ENCODE data around the gene HLX.
A peak's percentile ranks its signal among the peaks of the same experiment; 100 is the strongest.

HLX gene, protein sequence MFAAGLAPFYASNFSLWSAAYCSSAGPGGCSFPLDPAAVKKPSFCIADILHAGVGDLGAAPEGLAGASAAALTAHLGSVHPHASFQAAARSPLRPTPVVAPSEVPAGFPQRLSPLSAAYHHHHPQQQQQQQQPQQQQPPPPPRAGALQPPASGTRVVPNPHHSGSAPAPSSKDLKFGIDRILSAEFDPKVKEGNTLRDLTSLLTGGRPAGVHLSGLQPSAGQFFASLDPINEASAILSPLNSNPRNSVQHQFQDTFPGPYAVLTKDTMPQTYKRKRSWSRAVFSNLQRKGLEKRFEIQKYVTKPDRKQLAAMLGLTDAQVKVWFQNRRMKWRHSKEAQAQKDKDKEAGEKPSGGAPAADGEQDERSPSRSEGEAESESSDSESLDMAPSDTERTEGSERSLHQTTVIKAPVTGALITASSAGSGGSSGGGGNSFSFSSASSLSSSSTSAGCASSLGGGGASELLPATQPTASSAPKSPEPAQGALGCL

DNA sequence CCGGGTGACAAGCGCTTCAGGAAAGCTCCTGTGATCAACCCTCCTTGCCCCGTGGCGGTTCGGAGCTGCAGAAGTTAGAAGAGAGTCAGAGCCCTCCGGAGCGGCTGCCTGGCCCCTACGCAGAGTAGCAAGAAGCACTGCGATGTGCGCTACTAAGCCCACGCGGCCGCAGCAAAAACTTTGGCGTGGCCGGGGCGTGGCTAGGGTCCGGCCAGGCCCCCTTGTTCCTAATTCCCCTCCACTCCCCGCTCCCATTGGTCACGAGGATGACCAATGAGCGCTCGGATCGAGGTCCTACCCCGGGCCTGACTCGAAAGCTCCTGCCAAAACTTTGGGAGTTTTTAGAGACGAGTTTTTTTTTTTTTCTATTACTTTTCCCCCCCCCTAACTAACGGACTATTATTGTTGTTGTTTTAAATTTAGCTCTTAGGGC is at the start of gene HLX:
Gene HLX, plus strand, starts transcription at position 368 of the 433 bp plus-strand sequence. CDS start 415 bp downstream, outside the sequence.
- DNase-seq (ENCODE audit: low read depth): peak; percentile 94

DNA sequence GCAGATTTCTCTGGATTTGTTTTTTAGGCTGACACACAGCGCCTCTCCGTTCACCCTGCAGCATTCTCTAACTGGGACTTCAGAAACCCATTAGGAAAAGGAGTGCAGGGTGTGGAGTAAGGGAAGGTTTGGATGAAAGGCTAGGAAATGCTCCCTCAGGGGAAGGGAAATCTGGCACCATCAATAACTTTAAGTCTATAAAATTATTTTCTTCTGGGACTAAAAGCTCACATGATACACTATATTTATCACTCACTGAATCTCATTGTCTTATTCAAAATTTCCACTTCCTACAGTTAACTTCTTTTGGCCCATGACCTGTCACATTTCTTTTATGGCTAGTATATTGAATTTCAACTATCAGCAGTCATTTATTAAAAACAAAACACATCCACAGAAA is 45.8 kb upstream of the HLX start:
- no peak for DNase-seq (ENCODE audit: low read depth)

DNA sequence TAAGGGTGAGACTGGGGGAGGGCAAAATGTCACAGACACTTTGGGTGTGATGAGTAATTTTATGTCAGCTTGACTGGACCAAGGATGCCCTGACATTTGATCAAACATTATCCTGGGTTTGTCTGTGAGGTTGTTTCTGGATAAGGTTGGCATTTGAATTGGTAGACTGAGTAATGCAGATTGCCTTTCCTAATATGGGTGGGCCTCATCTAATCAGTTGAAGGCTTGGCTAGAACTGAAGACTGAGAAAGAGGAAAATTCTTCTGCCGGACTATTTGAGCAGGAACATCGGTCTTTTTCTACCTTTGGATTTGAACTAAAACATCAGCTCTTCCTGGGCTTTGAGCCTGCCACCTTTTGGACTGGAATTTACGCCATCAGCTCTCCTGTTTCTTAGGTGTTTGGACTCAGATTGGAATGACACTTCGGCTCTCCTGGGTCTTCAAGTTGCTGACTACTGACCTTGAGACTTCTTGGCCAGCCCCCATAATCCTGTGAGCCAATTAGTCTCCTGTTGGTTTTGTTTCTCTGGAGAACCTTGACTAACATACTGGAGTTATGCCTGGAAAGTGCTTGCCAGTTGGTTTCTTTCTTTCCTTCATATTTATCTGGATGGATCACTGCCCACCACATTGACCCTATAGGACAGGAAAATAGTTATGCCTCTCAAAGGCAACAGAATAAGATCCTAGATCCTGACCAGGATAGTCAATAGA is 44.9 kb upstream of the HLX start:
- DNase-seq (ENCODE audit: low read depth): no peak

DNA sequence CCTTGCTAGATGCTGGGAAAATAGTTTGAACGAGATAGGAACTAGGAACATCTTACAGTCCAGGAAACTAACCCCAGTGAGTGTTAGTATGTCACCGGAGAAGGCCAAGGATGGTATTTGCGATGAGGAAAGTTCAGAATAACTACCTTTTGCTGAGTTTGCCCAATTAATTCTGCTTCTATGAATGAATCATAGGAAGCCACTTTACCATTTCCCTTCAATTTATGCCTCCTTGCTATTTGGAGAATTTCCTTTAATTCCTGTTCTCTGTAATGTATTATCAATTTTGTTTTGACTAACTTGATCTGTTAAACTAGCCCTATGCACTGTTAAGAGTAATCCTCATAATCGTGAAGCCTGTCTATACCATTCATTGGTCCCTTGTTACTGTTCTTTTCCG is 40.7 kb upstream of the HLX start:
- DNase-seq (ENCODE audit: low read depth): no peak

DNA sequence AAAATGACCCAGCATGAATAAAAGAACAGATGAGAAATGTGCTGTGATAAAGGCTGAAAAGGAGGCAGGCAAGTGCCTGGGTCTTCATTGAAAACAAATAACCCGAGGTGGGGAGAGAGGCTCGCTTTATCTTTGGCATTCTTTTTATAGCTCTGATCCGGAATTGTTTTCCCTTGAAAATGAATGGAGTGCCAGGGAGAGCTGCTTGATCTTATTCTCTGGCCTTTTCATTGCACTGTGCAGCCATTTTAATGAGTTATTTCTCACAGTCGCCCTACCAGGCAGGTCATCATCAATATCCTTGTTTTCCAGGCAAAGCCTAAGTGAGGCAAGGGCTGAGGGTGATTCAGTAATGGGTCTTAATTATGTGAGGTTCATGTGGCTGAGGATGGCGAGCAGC is 39.8 kb upstream of the HLX start:
- no peak for DNase-seq (ENCODE audit: low read depth)

DNA sequence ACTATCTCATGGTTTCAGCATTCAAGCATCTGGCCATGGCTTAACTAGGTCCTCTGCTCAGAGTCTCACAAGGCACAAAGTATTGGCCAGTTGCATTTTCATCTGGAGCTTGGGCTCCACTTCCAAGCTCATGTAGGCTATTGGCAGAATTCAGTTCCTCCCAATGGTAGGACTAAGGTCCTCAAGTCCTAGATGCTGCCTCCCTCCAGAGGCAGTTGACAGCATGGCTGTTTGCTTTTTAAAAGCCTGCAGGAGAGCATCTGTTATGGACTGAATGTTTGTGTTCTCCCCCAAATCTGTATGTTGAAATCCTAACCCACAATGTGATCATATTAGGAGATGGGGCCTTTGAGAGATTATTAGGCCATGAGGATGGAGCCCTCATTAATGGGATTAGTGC is 38.0 kb upstream of the HLX start:
- DNase-seq (ENCODE audit: low read depth): peak; percentile 43

DNA sequence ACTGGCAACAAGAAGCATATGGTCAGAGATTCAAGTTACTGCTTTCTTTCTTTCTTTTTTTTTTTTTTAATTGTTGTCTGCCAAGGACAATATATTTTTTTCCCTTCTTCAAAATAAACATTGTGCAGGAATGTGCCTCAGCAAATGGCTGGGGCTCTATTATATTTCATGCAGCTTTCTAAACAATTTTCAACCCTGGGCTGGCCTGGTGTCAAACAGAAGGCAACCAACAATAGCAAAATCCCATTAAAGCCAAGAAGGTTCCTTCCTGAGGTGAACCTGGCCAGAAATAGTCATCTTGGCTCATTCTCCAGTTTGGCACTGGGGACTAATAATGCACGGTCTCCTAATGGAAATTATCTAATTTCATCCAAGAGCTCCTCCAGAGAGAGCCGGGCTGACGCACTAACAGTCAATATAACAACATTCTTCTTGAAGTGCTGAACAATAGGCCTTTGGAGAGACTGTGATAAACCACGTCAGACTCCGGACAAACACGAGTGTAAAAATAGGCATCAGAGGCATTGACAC is 35.7 kb upstream of the HLX start:
- peak; percentile 20 for DNase-seq (ENCODE audit: low read depth)

DNA sequence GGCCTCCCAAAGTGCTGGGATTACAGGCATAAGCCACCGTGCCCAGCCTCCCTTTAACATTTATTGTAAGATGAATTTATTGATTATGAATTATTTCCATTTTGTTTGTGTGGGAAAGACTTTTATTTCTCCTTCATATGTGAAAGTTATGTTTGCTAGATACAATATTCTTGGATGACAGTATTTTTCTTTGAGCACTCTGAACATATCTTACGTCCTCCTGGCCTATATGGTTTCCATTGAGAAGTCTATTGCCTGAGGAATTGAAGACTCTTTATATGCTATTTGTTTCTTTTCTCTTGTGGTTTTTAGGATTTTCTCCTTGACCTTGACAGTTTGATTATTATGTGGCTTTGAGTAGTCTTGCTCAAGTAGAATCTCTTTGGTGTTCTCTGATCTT is 26.8 kb upstream of the HLX start:
- DNase-seq (ENCODE audit: low read depth): no peak

DNA sequence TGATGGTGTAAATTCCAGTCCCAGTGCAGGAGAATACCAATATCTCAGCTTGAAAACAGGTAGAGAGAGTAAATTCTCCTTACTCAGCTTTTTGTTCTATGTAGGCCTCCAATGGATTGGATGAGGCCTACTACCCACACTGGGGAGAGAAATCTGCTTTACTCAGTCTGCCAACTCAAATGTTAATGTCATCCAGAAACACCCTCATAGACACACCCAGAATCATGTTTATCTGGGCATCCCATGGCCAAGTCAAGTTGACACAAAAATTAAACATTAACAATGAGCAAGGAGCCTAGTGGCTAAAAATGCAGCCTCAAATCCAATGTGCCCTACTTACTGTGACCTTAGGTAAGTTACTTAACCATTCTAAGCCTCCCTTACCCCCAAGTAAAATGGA is 6.9 kb upstream of the HLX start:
- no peak for DNase-seq (ENCODE audit: low read depth)

DNA sequence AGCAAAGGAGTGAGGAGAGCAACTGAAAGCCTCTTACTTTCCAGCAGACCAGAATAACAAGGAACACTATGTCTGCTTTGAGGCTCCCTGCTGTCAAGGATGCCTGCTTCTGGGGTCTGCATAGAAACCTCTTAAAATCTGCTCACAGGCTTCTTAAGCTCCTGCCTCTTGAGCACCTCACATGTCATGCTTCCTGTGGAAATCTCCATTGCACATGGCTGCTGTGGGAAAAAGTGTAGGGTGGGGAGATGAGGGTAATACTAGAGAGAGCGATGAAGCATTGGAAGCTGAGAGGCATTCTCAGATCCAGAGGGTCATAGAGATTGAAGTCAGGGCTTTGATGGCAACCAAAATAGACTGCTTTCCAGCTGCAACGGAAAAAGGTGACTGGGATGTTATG is 6.2 kb upstream of the HLX start:
- DNase-seq (ENCODE audit: low read depth): no peak

DNA sequence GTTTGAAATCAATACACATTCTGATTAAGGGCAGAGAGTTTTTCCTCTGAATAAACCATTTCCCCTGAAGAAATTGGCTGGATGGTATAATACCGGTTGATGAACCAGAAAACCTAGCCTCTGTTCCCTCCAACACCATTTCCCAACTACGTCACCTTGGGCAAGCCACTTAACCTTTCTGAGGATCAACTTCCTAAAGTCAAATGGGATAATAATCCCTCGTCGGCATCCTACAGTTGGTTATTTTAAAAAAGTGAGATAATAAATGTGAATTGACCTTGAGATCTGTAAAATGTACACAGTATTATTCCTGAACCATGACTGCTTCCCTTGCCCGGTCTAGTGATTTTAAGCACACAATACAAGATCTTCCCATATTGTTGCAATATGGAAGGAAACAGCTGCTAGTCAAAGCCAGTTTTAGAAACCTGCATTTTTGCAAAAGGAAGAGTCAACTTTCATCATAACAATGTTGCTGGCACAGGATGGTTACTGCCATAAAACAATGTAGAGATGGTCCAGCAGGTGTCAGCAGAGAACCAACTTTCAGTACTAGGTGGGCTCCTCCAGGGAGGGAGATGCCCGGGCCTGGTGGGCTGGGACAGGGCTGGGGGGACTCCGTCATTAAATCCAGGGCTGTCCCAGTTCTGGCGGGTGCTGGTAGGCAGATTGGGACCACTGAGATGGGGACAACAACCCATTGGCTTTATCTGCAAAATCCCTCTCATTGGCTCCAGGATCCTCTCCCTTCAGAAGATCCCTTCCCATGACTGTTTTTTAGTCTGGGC is 5.2 kb upstream of the HLX start:
- DNase-seq (ENCODE audit: low read depth): peak; percentile 62

DNA sequence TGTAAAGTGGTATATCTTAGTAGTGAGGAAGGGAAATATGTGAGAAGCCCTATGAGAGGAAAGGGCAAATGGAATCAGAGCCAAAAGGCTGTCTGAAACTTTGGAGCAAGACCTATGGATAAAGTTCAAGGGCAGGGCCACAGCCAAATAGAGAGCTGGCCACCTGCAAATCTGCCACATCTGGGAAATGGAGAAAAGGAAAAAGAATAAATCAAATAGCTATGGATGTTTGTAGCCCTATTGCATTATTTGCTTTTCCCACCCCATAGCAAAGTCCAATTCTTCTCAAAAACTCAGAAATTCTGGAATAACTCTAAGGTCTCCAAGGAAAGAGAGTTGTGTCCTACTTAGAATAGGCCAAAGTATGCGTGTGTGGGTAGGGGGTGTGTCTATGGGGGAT is 4.0 kb upstream of the HLX start:
- DNase-seq (ENCODE audit: low read depth): no peak

DNA sequence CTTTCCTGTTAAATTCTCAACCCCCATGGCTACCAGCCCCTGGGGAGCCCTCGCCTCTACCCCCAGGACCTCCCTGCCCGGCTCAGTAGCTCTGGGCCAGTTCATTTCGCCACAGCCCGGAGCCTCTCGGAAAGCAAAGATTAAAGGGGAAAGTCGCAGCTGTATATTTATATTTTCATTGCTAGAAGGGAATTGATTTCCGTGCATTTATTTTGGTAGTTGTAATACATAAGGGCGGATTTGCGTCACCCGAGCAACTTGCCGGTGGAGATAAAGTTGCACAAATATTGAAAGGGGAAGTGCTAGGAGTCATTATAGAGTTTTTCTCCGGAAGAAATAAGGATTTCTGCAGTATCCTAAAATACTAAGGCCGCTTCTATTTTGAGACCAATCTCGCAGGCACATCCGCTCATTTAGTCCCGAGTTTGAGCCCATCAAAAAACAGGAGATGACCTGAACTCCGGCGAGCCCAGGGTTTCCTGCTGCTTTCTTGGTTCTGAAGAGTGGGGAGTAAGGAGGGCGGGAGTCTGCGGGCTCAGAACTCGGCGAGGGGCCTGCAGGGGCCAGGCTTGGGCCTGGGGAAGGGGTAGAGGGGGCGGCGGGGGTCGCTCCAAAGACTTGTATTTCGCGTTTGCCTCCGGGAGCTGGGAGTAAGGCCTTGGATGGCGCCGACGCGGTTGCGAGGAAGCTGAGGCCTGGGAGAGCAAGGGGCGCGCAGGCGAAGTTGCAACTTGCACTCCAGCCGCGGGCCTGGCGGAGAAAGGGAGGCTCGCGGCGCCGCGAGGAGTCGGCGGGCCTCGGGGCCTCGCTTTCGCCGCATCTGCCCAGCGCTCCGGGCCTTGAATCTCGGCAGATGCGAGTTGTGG is 2.5 kb upstream of the HLX start:
- DNase-seq (ENCODE audit: low read depth): no peak

DNA sequence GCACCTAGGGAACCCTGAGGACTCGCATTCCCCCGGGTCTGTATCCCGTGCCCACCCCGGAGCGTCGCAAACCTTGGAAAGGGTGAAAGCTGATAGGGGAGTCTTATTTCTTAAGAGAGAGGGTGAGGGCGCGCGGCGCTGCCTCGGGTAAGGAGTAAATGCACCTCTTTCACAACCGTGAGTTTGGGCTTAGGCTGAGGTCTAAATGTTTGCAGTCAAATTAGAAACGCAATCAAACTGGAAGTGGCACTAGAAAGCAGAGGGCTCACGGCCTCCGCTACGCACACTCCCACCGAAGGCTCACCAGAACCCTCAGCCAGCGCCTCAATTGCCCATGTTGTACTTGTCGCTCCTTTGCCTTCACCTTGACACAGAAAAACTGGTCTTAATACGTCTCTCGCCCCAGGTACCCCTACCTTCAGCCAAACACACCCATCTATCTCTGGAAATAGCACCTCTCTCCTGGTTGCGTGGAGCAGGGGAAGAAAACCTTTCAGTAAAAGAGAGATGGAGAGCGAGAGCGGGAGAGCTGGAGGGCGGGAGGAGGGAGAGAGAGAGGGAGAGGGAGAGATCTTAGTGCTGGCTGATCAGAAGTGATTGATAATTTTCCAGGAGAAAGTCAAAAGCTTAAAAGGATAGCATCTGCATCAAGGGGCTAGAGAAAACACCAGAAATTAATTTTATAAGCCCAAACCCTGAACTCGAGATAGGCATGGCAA is 1.7 kb upstream of the HLX start:
- DNase-seq (ENCODE audit: low read depth): no peak

DNA sequence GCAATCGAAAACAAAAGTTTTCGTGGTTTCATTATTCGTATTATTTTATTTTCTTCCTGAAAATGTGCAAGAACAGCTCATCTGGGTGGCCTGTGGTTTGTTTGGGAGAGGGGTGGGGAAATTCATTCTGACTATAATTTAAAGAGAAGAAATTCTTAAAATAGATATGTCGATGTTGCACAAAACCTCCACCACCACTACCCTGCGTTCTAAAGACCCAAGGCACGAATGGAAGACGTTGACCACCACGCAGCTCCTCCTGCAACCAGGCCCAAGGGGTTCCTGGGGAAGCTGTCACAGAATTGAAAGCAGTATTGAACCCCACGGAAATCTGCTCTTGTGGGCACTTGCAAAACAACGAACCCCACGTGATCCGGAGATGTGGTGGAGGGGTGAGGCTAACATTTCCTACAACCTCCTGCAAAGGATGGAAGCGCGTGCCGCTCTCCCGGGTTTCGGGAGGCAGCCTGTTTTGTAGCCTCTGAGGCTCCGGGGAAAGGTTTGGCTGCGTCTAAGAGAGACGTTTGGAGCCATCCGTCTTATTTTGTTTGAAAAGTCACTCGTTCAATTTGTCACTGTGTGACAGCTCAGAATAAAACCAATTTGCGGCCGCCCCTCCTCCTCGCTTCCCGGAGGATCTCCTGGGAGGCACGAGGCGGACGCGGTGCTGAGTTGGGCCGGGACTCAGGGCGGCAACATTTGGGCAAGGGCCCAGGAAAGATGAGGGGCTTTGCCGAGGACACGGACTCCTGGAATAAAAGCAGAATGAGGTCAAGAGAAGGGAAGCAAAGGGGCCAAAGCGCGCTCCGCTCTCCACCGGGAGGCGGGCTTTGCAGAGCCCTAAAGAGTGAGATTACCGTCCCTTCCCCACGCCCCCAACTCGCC is 810 bp upstream of the HLX start:
- DNase-seq (ENCODE audit: low read depth): no peak

DNA sequence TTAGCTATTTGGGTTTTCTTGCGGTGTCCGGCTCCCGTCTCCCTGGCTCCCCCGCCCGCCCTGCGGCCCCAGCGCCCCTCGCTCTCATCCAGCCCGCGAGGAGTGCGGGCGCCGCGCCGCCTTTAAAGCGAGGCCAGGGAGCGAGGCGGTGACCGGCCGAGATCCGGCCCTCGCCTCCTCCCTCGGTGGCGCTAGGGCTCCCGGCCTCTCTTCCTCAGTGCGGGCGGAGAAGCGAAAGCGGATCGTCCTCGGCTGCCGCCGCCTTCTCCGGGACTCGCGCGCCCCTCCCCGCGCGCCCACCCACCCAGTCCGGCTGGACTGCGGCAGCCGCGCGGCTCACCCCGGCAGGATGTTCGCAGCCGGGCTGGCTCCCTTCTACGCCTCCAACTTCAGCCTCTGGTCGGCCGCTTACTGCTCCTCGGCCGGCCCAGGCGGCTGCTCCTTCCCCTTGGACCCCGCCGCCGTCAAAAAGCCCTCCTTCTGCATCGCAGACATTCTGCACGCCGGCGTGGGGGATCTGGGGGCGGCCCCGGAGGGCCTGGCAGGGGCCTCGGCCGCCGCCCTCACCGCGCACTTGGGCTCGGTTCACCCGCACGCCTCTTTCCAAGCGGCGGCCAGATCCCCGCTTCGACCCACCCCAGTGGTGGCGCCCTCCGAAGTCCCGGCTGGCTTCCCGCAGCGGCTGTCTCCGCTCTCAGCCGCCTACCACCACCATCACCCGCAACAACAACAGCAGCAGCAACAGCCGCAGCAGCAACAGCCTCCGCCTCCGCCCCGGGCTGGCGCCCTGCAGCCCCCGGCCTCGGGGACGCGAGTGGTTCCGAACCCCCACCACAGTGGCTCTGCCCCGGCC is 492 bp downstream of the HLX start:
- peak; percentile 75 for DNase-seq (ENCODE audit: low read depth)

DNA sequence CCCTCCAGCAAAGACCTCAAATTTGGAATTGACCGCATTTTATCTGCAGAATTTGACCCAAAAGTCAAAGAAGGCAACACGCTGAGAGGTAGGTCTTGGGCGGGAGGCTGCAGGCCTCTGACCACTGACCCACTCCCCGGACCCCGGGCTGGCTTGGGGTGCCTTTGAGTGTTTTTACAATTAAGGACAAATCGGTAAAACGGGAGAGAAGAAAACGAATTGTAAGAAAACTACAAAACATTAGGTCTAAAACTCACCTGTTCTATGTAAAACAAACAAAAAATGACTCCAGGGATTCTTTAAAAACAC is 1.1 kb downstream of the HLX start:
- DNase-seq (ENCODE audit: low read depth): no peak

DNA sequence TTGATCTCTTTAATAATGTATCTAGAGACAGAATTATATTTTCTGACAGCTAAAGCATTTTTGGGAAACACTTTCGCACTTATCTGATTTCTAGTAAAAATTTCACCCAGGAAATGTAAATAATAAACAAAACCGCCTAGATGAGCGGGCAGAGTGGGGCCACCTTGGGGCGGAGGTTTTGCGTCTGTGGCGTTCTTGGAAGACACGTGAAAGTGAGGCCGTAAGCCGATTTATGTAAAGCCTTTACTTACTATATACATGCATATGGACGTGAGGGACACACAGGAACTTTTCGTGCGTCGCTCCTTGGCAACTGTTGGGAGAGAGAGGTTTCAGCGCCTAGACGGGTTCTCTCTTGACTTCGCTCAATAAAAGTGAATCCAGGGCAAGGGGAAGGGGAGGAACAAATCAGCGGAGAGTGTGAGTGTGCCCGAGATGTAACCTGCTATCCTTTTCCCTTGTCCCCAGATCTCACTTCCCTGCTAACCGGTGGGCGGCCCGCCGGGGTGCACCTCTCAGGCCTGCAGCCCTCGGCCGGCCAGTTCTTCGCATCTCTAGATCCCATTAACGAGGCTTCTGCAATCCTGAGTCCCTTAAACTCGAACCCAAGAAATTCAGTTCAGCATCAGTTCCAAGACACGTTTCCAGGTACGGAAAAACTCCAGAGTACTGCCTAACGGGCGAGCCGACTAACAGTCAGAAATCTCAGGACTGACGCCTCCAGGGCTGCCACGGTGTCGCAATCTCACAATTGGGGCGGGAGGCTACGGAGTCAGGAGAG is 1.7 kb downstream of the HLX start:
- DNase-seq (ENCODE audit: low read depth): peak; percentile 71
